GM11168 (cell line): ENCODE measurements around the gene KRT83.

Experiments used
- in situ Hi-C: fragments of 300-500 bp; cut with MboI; formaldehyde crosslinking; loops from one replicate; pipeline ENCODE4 v1.12.0; 2022; ENCODE audit warnings: low sequenced_read_pairs; ENCODE audit not compliant: unreplicated experiment

The KRT83 gene

GRCh38 chr12:52320784-52321400 lies at the start of gene KRT83:
Gene KRT83 (minus strand): TSS chr12:52321398. CDS start chr12:52321335, 63 bp downstream.
- in situ Hi-C loops: no loop called here

GRCh38 chr12:52369809-52370208 lies 48.6 kb upstream of the KRT83 start:
- in situ Hi-C loops: loop anchor here (10.0 kb wide), 1 partner anchor 495 kb away; no protein-coding TSS in a partner anchor

GRCh38 chr12:52369211-52369610 lies 48.0 kb upstream of the KRT83 start:
- in situ Hi-C loops: loop anchor here (10.0 kb wide), 1 partner anchor 496 kb away; no protein-coding TSS in a partner anchor

GRCh38 chr12:52368508-52368907 lies 47.3 kb upstream of the KRT83 start:
- in situ Hi-C loops: loop anchor here (10.0 kb wide), 1 partner anchor 496 kb away; no protein-coding TSS in a partner anchor

- in situ Hi-C loops: loop anchor here (10.0 kb wide), 1 partner anchor 497 kb away; no protein-coding TSS in a partner anchor
These were observed 46.7 kb upstream of the KRT83 start for GRCh38 chr12:52367876-52368275.

- in situ Hi-C loops: loop anchor here (10.0 kb wide), 1 partner anchor 498 kb away; no protein-coding TSS in a partner anchor
These were observed 45.7 kb upstream of the KRT83 start, which contains the start of gene KRT85 for GRCh38 chr12:52366738-52367485. Gene KRT85 (minus strand): TSS chr12:52367481. CDS start chr12:52367405, 76 bp downstream.

GRCh38 chr12:52364901-52365489 lies 43.8 kb upstream of the KRT83 start:
- in situ Hi-C loops: loop anchor here (10.0 kb wide), 1 partner anchor 500 kb away; no protein-coding TSS in a partner anchor

GRCh38 chr12:52364061-52364460 lies 42.9 kb upstream of the KRT83 start:
- in situ Hi-C loops: loop anchor here (10.0 kb wide), 1 partner anchor 501 kb away; no protein-coding TSS in a partner anchor

- in situ Hi-C loops: loop anchor here (10.0 kb wide), 1 partner anchor 502 kb away; no protein-coding TSS in a partner anchor
These were observed 42.0 kb upstream of the KRT83 start for GRCh38 chr12:52363111-52363679.

GRCh38 chr12:52362118-52362726 lies 41.0 kb upstream of the KRT83 start:
- in situ Hi-C loops: loop anchor here (10.0 kb wide), 1 partner anchor 503 kb away; no protein-coding TSS in a partner anchor

GRCh38 chr12:52361553-52361952 lies 40.4 kb upstream of the KRT83 start:
- in situ Hi-C loops: loop anchor here (10.0 kb wide), 1 partner anchor 503 kb away; no protein-coding TSS in a partner anchor

- in situ Hi-C loops: loop anchor here (10.0 kb wide), 1 partner anchor 504 kb away; no protein-coding TSS in a partner anchor
These were observed 39.6 kb upstream of the KRT83 start for GRCh38 chr12:52360663-52361271.

- in situ Hi-C loops: loop anchor here (10.0 kb wide), 1 partner anchor 505 kb away; no protein-coding TSS in a partner anchor
These were observed 39.0 kb upstream of the KRT83 start for GRCh38 chr12:52360106-52360662.

GRCh38 chr12:52359621-52360061 lies 38.4 kb upstream of the KRT83 start:
- in situ Hi-C loops: loop anchor here (10.0 kb wide), 1 partner anchor 505 kb away; no protein-coding TSS in a partner anchor

GRCh38 chr12:52358575-52359350 lies 37.6 kb upstream of the KRT83 start:
- in situ Hi-C loops: no loop called here

GRCh38 chr12:52356762-52357580 lies 35.8 kb upstream of the KRT83 start:
- in situ Hi-C loops: no loop called here
